Embryonic facial prominence (tissue), 1 donor: ENCODE data around the gene CAMTA1.

Experiments used
- DNase-seq: peaks from one replicate; pipeline ENCODE4 v3.0.0-alpha.2; 2016; ENCODE audit errors: extremely low spot score

The CAMTA1 gene

GRCh38 chr1:7281821-7282220 lies 496.6 kb downstream of the CAMTA1 start:
- no peak for DNase-seq

GRCh38 chr1:7284839-7285435 lies 499.7 kb downstream of the CAMTA1 start:
- no peak for DNase-seq

GRCh38 chr1:7285856-7286454 lies 500.7 kb downstream of the CAMTA1 start:
- DNase-seq: no peak

- no peak for DNase-seq
These were observed 501.8 kb downstream of the CAMTA1 start for GRCh38 chr1:7287013-7287412.

GRCh38 chr1:7288992-7289391 lies 503.7 kb downstream of the CAMTA1 start:
- DNase-seq: no peak

GRCh38 chr1:7289694-7290093 lies 504.4 kb downstream of the CAMTA1 start:
- DNase-seq: no peak

GRCh38 chr1:7290971-7291970 lies 506.0 kb downstream of the CAMTA1 start:
- DNase-seq: no peak

GRCh38 chr1:7292036-7292681 lies 506.9 kb downstream of the CAMTA1 start:
- peak; percentile 18 for DNase-seq

- no peak for DNase-seq
These were observed 507.6 kb downstream of the CAMTA1 start for GRCh38 chr1:7292714-7293419.

- no peak for DNase-seq
These were observed 508.7 kb downstream of the CAMTA1 start for GRCh38 chr1:7293702-7294629.

GRCh38 chr1:7294636-7295035 lies 509.4 kb downstream of the CAMTA1 start:
- DNase-seq: no peak

GRCh38 chr1:7295946-7296345 lies 510.7 kb downstream of the CAMTA1 start:
- DNase-seq: no peak

GRCh38 chr1:7296968-7297367 lies 511.7 kb downstream of the CAMTA1 start:
- DNase-seq: no peak

GRCh38 chr1:7298145-7298544 lies 512.9 kb downstream of the CAMTA1 start:
- no peak for DNase-seq

GRCh38 chr1:7298749-7299151 lies 513.5 kb downstream of the CAMTA1 start:
- no peak for DNase-seq

- DNase-seq: peak; percentile 81
These were observed 514.1 kb downstream of the CAMTA1 start for GRCh38 chr1:7299329-7299799.

- no peak for DNase-seq
These were observed 514.7 kb downstream of the CAMTA1 start for GRCh38 chr1:7299994-7300393.

GRCh38 chr1:7300893-7301663 lies 515.8 kb downstream of the CAMTA1 start:
- no peak for DNase-seq

- DNase-seq: no peak
These were observed 516.4 kb downstream of the CAMTA1 start for GRCh38 chr1:7301664-7301981.

GRCh38 chr1:7302126-7302525 lies 516.9 kb downstream of the CAMTA1 start:
- no peak for DNase-seq
